Ishikawa (cell line): ENCODE data around the gene ARHGEF19.

Source experiments
- CEBPB ChIP-seq: IDR thresholded peaks from 2 replicates; pipeline ENCODE4 v1.6.1; 2012
- CREB1 ChIP-seq: IDR thresholded peaks from 2 replicates; pipeline ENCODE4 v1.6.1; 2012; ENCODE audit warnings: low read depth
- EGR1 ChIP-seq: IDR thresholded peaks from 2 replicates; pipeline ENCODE4 v1.6.1; 2012
- FOXM1 ChIP-seq: IDR thresholded peaks from 2 replicates; pipeline ENCODE4 v1.6.1; 2012; ENCODE audit warnings: low read depth, borderline replicate concordance
- MAX ChIP-seq: IDR thresholded peaks from 2 replicates; pipeline ENCODE4 v1.6.1; 2012
- NFIC ChIP-seq: IDR thresholded peaks from 2 replicates; pipeline ENCODE4 v1.6.1; 2012
- RAD21 ChIP-seq: IDR thresholded peaks from 2 replicates; pipeline ENCODE4 v1.6.1; 2012; ENCODE audit warnings: low read depth
- REST ChIP-seq: IDR thresholded peaks from 2 replicates; pipeline ENCODE4 v1.6.1; 2012; ENCODE audit warnings: low read depth, mild to moderate bottlenecking
- TAF1 ChIP-seq: IDR thresholded peaks from 2 replicates; pipeline ENCODE4 v1.6.1; 2012; ENCODE audit warnings: low read depth, mild to moderate bottlenecking
- TEAD4 ChIP-seq: IDR thresholded peaks from 2 replicates; pipeline ENCODE4 v1.6.1; 2012
- YY1 ChIP-seq: IDR thresholded peaks from 2 replicates; pipeline ENCODE4 v1.6.1; 2012; ENCODE audit warnings: low read depth
- ZBTB7A ChIP-seq: IDR thresholded peaks from 2 replicates; pipeline ENCODE4 v1.6.1; 2012; ENCODE audit warnings: low read depth

GRCh38 chr1:16204634-16205333 is 7.7 kb downstream of the ARHGEF19 start:
- no peak for TF ChIP-seq TEAD4
- TF ChIP-seq YY1 = no peak
- TF ChIP-seq MAX = no peak
- TF ChIP-seq REST = no peak
- no peak for TF ChIP-seq ZBTB7A
- no peak for TF ChIP-seq EGR1
- no peak for TF ChIP-seq TAF1
- TF ChIP-seq NFIC = no peak
- no peak for TF ChIP-seq CEBPB
- peak; percentile 66 for TF ChIP-seq RAD21
- no peak for TF ChIP-seq CREB1
- no peak for TF ChIP-seq FOXM1
